DMS53 treated with DMSO at 0.1 percent for 48 hours (cell line): ENCODE measurements around the gene HHIPL1.

Source experiments
- DNase-seq: peaks from one replicate; lab custom pipeline; 2025; ENCODE audit not compliant: unreplicated experiment; lab: John Stamatoyannopoulos, UW

Gene HHIPL1

DNA sequence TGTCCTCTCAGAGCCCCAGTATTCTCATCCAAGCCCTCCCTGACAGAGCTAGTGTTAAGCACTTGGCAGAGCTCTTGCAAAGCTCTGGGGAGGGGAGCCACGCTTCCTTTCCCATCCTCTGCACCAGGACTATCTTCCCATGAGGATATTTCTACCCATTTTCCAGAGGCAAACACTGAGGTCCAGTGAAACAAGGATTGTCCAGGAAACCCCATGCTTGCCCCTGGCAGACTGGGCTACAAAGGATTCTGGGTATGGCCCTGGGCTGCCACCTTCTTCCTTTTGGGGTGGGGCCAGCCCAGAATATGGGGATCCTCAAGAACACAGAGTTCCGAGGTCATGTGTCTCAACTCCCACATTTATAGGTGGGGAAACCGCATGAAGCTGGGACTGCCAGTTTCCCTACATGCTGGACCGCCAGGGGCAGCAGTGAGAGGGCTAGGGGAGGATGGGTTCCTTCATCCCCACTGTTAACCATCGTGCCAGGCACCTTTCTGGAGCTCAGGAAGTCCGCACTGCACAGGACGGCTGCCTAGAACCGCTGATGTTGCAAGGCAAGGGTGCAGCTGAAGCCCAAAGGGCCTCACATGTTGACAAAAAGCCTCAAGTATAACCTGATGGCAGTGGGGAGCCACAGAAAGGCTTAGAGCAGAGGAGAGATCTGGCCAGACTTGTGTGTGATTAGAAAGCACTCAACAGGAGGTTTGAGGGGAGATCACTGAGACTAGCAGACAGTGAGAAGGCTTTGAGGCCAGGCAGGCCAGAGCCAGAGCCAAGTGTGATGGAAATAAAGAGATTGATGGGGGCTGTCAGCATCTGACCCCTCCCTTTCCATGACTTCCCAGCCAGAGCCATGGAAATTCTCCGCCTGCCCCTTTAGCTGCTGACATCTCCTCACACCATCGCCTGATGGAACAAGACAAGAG is 35.4 kb upstream of the HHIPL1 start:
- no peak for DNase-seq

- no peak for DNase-seq
These were observed 33.3 kb upstream of the HHIPL1 start for GRCh38 chr14:99611646-99612045.

GRCh38 chr14:99612071-99612737 is 32.7 kb upstream of the HHIPL1 start:
- no peak for DNase-seq

DNA sequence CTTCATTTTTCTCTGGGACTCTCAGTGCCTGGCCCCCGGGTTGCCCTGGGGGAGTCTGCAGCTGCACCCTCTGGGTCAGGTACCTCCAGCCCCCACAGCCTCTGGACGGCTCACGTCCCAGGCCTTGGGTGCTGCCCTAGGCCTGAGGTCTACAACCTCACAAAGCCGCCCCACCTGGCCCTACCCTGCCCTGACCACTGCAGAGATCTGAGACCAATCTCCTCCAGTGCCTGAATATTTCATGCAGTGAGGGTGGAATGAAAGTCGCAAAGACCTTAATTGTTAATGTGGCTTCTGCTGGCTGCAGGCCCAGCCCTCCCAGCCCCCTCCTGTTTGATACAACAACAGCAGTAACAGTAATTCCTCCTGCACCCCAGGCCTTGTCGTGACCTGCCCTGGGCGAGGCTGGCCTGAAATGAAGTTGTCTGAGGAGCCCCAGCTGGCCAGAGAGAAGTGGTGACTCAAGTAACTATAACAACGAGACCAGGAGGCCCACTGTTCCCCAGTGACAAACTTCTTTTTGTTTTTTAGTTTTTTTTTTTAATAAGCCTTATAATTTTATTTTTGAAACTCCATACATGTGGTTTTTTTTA is 32.1 kb upstream of the HHIPL1 start:
- DNase-seq: no peak

GRCh38 chr14:99615497-99616157 is 29.3 kb upstream of the HHIPL1 start:
- DNase-seq: no peak

DNA sequence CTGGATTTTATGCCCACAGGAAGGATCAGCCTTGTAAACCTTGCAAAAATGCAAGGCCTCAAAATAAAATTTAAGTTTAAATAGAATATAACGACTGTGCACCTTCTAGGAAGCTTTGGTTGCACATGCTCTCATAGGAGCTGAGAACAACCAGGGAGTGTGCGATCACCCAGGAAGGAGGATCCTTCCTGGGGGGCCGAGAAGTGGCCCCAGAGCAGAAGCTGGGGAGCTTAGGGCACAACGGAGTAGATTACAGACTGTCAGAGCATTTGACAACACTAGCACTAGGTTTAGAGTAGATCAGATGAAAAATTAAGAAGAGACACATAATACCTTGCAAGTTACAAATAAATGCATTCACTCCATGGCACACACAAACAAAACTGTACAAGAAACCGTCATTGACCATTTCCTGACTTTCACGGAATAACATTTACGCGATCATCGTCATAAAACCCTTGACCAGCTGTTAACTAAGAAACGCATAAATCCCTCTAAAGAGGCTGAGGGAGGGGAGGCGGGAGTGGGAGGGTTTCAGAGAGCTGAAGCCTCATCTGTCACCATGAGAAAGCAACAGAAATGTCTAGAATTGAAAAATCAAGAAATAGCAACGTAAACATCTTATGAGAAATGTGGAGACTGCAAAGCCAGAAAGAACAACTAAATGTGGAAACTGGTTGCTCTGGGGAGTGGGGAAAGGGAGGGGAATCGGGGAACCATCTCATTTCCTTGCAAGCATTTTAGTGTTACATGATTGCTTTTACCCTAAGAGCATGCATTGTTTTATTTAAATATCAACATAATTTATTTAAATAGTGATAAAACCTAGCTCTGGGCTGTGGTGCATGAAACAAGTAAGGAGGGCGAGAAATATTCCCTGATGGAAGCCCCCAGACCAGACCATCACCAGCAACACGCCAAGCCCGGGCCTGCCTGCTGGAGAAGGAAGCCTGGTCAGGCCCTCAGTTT is 27.8 kb upstream of the HHIPL1 start:
- DNase-seq: no peak

GRCh38 chr14:99619835-99620834 is 24.8 kb upstream of the HHIPL1 start:
- DNase-seq: no peak

- DNase-seq: no peak
These were observed 23.0 kb upstream of the HHIPL1 start for GRCh38 chr14:99621948-99622347.

DNA sequence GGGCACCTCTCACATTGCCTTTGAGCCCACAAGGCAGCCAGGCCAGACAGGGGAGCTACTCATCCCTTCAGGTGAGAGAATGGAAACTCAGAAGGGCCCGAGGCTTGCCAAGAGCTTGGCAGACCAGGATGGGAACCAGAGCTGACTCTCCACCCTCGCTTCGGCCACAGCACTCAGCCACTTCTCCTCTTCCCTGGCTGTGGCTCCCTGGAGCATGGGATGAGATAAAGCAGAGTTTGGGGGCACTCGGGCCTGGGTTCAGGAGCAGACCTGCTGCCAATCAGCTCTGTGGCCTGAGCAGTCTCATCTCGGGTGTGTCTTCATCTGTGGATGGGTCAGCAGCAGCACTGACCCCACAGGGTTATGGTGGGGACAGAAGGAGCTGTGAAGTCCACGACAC is 20.9 kb upstream of the HHIPL1 start:
- no peak for DNase-seq

- DNase-seq: no peak
These were observed 20.0 kb upstream of the HHIPL1 start for GRCh38 chr14:99624971-99625370.

- DNase-seq: no peak
These were observed 19.5 kb upstream of the HHIPL1 start for GRCh38 chr14:99625476-99625875.

- DNase-seq: no peak
These were observed 18.8 kb upstream of the HHIPL1 start for GRCh38 chr14:99626041-99626648.

- DNase-seq: no peak
These were observed 17.8 kb upstream of the HHIPL1 start for GRCh38 chr14:99627100-99627499.

GRCh38 chr14:99627510-99628381 is 17.2 kb upstream of the HHIPL1 start:
- DNase-seq: no peak

GRCh38 chr14:99628887-99629618 is 15.9 kb upstream of the HHIPL1 start:
- peak; percentile 55 for DNase-seq

GRCh38 chr14:99630202-99630601 is 14.7 kb upstream of the HHIPL1 start:
- no peak for DNase-seq

GRCh38 chr14:99632410-99633035 is 12.4 kb upstream of the HHIPL1 start:
- DNase-seq: no peak
